Endometrium (tissue), 2 donors: ENCODE results near the gene NTMT2.
"Not testable (repeated sequence)": the region's sequence is repeated elsewhere in the genome, so short reads cannot be mapped to it uniquely, and the experiment has no call there.

Experiments
- FAIRE-seq: peaks from 2 replicates; lab custom pipeline; 2012; peaks lifted over from hg19 to GRCh38; lab: Jason Lieb, UNC
- donor health status: control.
- donor health status: control.

Gene NTMT2

DNA sequence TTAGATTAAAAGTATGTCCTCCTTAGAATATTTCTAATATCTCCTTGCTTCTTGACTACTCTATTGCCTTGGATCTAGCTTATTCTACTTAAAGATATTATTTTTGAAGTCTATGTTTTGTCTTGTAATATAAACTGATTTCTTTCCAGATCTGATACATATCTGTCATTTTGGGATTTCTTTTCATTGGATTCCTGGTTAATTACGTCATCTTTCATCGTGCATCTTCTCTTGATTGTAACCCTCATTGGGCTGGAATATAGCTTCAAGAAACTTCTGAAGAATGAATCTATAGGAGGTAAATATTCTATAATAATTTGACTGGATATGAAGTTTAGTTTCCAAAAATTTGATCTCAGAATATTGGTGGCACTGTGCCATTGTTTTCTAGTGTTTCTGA is 12.1 kb downstream of the NTMT2 start:
- no peak for FAIRE-seq

DNA sequence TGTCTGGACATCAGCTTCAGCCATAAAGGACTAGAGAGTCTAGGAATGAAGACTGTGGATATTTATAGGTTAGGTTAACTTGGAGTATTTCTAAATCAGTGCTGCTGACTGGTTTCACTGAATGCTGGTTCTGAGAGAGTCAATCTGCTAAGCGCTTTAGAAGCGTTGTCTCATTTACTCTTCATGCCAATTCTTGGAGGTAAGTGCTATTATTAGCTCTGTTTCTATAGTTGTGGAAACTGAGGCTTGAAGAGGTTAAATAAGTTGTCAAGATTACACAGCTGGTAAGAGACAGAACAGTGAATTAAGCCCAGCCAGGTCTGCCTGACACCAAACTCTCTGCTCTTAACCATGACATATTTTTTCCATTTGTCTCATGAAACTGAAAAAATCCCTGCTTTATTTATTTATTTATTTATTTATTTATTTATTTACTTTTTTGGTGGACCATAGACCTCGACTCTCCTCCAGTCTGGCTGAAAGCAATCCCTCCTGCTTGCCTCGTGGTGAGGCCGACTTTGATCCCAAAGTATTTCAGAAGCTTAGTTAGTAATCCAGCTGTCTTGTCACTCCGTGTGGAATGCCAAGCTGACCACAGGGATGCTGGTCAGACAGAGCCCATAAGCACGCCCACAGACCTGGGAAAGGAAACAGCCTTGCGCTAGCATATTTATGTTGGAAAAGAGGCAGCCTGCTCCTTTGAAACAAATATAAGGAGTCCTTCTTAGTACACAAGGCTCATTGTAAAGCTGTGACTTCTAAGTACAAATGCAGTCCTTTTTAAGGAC is 16.9 kb downstream of the NTMT2 start:
- peak; percentile 69 for FAIRE-seq

DNA sequence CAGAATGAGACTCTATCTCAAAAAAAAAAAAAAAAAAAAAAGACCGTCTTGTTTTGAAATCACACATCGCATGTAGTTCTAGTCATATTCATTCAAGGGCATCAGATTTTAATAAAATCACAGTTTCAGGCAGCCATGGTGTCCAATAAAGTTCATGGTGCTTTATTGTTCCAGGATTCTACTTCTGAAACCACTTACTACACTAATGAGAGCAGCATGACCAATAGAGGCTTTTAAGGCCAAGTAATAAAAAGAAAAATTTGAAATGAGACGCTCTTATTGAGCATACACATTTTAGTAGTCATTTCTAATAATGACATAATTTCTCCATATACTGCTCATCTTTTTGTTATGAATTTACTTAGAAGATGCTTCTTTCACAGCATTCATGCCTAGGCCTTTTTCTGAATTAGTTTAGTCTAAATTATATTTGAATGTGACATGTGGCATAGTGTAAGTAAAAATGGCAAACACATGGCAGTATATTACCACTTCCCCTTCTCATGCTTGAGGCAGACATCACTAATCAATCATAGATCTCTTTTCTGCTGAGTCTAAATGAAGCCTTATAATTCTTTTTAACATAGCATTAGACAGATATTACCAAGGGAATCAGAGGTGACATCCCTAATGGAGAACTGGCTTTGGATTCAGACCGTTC is 18.5 kb downstream of the NTMT2 start:
- FAIRE-seq: no peak

DNA sequence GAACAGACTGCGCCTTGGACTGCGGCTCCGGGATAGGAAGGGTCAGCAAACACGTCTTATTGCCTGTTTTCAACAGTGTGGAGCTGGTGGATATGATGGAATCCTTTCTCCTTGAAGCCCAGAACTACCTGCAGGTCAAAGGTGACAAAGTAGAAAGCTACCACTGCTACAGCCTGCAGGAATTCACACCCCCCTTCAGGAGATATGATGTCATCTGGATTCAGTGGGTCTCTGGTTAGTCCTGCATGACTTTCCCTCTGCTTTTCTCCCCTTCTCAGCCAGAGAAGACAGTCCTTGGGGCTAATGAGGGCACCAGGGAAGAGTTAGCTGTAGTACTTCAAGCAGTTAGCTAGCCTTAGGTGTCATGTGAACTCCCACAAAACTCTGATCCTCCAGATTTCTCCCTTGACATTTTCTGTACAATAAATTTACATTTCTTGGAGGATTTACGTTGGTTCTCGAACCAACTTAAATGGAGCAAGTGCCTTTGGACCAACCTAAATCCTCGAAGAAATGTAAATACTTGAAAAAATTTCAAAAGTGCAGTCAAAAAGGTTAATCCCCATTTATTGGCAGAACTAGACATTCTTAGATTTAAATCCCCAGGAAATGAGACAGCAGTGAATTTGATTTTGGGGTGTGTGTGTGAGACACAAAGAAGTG is 20.9 kb downstream of the NTMT2 start:
- no peak for FAIRE-seq

DNA sequence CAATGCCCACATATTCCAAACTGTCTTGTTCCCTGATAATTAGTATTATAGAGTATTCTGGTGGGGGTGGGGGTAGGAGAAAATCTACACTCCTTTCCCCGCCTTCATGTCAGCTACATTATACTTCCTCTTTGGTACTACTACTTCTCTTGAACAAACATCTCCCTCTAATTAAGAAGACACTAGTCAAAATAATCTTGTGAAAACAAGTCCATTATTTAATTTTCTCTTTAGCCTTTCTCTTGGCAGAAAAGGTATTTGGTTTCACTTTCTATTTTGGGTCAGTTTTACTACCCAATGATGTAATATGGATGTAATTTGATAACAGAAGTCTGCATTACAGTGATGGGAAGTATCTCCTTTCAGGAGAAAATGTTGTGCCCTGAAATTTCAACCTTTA is 22.5 kb downstream of the NTMT2 start:
- FAIRE-seq: peak; percentile 94

DNA sequence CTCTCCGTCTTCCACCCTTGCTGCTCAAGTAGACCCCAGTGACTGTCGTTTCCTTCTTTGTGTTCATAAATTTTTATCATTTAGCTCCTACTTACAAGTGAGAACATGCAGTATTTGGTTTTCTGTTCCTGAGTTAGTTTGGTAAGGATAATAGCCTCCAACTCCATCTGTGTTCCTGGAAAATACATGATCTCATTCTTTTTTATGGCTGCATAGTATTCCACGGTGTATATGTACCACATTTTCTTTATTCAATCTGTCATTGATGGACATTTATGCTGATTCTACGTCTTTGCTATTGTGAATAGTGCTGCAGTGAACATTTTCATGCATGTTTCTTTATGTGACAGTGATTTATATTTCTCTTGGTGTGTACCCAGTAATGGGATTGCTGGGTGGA is 24.8 kb downstream of the NTMT2 start:
- FAIRE-seq: not testable (repeated sequence)

DNA sequence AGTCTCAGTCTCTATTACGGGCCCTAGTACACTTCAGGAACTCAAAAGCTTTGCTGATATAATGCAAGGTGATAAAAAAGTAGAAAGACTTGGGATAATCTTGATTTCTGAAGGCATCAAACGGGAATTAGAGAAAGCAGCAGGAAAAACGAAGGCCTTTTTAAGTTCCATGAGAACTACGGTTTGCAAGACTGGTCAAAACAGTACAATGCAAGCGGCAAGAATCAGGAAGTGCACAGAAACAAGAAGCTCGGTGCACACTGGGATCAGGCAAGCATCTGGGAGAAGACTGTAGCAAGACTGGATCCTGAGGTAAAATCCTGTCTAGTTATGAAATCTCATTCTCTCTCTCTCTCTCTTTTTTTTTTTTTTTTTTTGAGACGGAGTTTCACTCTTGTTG is 28.6 kb downstream of the NTMT2 start:
- no peak for FAIRE-seq

DNA sequence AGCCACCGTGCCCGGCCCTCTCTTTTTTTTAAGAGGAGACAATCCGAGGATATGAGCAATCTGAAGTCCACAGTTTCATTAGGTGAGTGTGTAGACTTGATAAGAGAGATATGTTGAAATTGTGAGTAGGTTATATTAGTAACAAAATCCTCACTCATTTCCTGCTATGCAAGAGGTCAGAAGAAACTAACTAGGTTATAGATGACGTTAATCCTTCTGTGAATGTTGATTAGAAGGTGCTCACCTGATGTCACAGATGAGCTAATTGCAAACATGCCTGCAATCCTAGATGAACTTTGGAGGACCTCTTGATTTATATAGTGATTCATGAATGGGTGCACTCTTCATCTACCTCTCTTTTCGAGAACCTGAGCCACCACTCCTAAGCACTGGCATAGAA is 29.3 kb downstream of the NTMT2 start:
- no peak for FAIRE-seq

DNA sequence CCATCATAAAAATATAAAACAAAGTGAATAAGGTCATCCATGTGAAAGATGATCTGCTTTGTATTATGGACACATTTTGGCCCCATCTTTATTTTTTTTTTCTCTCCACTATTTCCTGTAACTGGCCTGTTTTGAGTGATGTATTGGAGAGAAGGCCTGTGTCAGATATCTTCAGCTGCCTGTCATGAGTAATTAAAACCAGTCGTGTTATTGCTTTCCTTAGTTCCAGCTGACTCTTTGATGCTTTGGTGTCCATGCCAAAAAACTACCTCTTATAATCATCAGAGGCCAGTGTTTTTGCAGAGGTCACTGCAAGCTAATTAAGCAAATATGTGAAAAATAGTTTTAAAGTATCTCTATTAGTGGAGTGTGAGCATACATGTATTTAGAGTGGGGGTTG is 29.7 kb downstream of the NTMT2 start:
- FAIRE-seq: peak; percentile 86

DNA sequence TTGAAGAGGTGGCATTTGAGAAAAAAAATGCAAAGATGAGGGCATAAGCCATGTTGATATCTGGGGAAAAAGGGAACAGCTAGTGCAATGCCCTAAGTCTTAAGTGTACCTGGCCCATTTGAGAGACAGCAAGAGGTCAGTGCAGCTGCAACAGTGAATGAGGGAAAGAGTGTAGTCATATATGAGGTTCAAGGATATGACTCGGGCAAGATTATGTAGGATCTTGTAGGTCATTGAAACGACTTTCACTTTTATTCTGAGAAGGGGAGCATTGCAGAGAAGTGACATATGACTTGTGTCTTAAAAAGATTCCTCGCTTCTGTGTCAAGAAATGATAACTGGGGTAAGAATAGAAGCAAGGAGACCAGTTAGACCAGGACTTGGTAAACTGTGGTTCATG is 31.0 kb downstream of the NTMT2 start:
- no peak for FAIRE-seq

DNA sequence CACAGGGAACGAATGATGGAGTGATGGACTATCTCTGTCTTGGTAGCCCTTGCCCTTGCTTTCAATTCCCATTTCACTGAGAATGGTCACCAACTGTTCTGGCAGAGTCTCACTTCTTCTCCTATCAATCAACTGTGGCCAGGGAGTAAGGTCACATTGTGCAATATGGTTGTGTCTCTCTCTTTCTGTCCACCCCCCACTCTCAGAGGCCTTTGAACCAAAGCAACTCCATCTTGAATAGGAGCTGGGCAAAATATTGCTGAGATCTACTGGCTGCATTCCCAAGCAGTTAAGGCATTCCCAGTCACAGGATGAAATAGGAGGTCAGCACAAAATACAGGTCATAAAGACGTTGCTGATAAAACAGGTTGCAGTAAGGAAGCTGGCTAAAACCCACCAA is 36.7 kb downstream of the NTMT2 start:
- FAIRE-seq: no peak

DNA sequence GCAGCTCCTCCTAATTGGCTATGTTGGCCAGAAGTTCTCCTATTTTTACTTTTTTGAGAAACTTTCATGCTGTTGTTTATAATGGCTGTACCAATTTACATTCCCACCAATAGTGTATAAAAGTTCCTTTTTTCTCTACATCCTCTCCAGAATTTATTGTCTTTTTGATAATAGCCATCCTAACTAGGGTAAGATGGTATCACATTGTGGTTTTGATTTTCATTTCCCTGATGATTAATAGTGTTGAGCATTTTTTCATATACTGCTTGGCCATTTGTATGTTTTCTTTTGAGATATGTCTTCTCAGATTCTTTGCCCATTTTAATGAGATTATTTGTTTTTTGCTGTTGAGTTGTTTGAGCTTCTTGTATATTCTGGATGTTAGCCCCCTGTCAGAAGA is 46.8 kb downstream of the NTMT2 start:
- no peak for FAIRE-seq

DNA sequence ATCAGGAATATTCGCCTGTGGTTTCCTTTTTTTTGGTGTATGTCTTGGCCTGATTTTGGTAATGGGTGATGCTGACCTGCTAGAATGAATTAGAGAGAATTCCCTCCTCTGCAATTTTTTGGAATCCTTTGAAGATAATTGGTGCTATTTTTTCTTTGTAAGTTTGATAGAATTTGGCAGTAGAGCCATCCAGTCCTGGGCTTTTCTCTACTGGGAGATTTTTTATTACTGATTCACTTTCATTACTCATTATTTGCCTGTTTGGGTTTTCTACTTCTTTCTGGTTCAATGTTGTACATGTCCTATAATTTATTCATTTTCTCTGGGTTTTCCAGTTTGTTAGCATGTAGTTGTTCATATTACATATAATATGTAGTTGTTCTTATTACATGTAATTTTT is 48.7 kb downstream of the NTMT2 start:
- peak; percentile 89 for FAIRE-seq

DNA sequence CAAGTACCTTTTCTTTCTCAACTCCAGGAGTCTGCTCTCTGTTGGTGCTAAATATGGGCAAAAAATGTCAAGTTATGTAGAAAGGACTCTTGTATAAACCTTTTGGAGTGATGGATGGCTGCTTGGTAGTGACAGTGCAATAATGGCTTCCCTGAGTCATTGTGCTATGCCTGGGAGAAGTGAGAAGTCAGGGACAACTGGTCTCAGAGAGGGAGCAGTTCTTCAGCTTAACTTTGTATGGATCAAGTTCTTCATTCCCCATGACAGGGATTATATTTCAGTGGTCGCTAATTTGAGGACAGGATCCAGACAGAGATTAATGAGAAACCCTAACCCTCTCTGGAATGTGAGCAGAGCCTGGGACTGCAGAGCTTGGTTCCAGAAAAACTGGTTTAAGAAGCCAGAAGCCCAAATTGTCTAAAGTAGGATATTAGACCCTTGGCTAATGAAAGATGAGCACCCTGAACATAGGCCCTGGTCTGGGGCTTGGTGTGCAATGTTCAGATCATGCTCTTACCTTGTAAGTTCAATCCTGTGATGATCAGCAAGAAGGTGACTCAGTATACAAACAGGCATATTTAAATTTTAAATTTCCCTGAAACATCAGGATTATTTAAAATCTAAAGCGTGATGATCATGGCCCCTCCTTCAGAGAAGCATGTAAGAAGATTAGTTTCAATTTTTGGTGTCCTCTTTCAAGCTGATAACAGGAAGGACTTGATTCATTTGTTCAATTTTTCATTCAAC is 50.9 kb downstream of the NTMT2 start:
- FAIRE-seq: no peak

DNA sequence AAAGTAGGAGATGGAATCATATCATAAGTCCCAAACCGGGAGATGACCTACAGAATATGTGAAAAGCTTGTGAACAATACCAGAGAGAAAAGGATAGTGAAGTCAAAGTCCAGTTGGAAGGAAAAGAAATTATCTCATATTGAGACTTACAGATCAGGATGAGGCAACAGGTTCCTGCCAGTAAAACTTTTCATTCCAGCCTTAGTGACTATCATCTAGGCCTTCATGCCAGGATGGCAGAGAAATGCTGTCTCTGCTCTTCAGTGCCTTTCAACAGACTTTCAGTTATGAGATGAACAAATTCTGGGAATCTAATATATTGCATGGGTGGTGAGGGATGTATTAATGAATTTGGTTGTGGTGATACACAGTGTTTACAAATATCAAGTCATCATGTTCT is 52.3 kb downstream of the NTMT2 start:
- FAIRE-seq: no peak

DNA sequence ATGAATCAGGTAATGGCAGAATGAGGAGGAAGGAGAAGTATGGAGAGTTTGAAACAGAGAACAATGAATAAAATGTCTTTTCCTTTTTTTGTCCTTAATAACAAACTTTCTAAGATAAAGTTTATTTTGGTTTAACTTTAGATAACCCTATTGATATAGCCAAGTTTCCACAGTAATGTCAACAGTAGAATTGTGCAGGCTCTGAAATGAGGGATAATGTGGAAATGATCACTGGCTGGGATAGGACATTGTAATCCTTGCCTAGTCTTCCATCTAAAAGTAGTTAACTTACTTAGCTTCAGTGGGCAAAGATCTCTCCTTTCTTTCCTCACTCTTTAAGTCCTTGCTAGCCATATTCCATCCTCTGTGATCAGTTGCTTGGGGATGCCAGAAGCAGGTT is 52.8 kb downstream of the NTMT2 start:
- FAIRE-seq: no peak

DNA sequence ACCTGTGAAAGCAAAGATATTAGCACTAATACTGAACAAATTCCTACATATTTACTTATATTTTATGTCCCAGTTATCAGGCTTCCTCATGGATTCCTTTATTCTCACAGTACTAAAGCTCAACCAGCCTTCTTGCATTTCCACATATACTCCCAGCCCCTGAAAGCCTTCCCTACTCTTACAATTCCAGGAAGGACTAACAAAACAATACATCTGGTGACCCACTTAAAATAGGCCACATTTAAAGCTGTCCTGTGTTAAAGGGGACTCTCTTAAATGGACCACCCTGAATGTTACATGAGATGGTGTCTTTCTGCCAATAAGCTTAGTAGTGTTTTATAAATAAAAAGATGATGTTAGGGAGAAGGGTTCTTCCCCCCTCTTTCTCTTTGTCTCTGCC is 54.4 kb downstream of the NTMT2 start:
- no peak for FAIRE-seq

DNA sequence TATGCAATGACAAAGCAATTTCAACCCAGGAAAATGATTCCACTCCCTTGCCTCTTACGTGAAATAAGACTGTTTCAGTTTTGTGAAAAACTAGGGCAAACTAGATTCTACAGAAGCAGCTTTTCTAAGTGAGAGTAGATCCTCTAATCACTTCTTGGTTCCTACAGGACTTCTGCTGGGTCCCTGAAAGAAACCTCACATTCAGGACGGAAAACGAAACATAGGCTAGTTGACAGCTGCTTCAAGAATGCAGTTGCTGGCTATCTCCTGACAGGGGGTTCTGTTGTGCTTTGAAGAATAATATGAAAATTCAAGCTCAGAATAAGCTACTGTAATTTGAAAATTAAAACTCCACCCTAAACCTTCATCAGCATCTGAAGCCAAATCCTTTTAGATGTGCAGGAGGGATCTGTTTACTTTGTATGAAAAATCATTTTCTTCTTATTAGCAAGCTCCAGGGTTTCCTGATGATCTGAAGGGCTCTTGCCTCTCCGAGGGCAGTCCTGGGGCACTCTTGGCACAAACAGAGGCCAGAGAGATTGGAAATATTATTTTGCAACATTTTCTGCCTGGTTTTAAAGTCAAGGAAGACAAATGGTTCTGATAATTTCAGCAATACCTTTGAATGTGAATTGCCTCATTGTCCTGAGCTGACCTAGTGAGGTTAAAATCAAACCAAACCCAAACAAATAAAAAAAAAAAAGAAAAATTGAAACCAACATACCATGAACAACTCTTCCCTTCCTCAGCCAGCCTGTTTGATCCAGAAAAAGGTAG is 55.0 kb downstream of the NTMT2 start:
- FAIRE-seq: peak; percentile 35

DNA sequence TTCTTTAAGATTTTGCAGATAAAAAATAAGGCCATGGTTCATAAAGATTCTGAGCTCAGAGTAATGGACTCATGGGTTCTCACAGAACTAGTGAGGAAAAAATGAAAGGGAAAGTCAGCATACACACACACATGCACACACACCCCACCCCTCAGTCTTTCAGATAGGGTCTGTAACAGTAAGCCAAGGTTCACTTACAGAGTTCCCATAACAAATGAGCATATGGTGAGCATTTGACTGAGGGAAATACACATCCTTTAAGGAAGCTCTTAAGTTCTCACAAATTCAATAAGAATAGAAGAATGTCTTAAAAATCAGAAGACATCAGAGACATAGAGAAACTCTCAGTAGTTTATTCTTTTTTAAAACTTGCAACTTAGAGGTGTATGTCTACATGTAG is 57.9 kb downstream of the NTMT2 start:
- FAIRE-seq: no peak

DNA sequence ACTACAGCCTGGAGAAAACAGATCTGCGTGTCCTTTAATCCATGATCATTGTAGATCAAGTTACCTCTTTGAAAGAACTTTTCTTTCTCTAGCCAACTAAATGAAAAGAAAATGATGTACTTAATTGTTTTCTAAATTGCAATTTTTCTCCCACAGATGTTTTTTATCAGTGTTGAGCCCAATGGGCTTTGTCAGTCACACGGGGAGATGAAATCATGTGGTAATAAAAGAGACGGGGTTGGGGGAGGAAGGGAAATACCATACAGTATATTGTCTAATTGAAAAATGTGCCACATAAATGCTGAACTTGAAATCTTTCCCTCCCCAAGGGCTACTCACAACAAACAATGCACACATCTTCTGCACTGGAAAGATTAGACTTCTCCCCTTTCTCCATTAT is 58.4 kb downstream of the NTMT2 start:
- FAIRE-seq: peak; percentile 98

DNA sequence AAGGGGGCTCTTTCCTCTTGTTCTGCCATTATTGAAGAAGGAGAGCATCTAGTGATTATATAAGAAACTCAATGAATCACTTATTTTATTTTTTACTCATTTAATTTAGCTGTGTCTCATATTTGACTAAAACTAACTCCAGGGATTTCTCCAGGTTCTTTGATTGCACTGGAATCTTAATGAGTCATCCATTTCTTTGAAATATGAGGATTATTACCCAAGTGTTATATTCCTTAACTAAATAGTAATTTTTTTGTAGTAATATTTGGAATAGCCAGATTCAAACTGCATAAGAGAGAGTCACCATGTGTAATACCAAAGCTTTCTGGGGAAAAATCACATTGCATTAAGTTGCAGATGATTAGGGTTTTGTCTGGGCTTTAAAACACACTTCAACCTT is 59.5 kb downstream of the NTMT2 start:
- FAIRE-seq: no peak

DNA sequence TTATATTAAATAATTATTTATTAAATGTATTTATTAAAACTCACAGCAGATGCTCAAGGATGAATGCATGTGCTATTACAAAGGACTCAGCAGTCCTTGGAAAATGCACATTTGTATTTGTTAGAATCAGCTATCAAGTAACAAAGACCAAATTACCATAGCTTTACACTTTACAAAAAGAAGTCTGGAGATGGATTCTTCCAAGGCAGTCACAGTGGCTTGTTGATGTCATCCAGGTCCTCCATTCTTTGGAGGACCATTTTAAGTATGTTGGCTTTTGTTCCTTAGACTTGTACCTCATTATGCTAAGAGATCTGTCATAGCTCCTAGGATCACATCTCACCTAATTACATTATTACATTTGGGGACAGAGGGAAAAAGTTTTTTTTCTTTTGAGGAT is 63.4 kb downstream of the NTMT2 start:
- no peak for FAIRE-seq
